ENCODE measurements around the gene DHRS4L2. TPM values are rescaled to one million over a fixed set of nuclear protein-coding genes. Genes with fewer than 3 reads are reported as not detected.
"Not testable (repeated sequence)": the region's sequence is repeated elsewhere in the genome, so short reads cannot be mapped to it uniquely, and the experiment has no call there.

The DHRS4L2 gene
- total and polyA plus RNA-seq, 2 donors (not counting 3 experiments of a cell fraction or from before 2014, with no cell fraction given), result 18.2 to 18.5 TPM

DNA sequence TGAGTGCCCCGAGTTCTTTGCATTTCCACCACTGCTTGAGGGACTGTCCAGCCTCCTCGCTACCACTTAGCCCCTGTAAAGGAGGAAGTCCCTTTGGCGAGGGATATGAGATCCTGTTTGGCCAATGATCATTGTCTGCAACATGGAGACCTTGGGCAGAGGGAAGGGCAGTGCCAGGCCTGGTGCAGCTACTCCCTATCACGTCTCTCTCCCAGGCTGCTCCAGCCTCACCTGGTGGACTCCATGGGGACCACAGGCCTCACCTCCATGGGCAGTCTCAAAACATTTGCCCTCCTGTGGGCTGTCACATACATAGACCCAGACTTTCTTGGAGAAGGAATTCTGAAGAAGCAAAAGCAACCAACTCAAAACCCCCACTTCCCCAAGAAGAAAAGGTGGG lies 47.0 kb downstream of the DHRS4L2 start:
- POLR2A ChIA-PET; H3K9me1 ChIP-seq (replicated peaks; ENCODE audit: control insufficient read depth, extremely low read depth, insufficient read depth, low read length); H3K9me3 ChIP-seq (replicated peaks; ENCODE audit: control insufficient read depth, insufficient read depth, low read length); H4K20me1 ChIP-seq (replicated peaks; ENCODE audit: control insufficient read depth, extremely low read depth, insufficient read depth, low read length); dilution Hi-C loops (cut with MboI; ENCODE audit: extremely low pct_ligation_motif_present, low sequenced_read_pairs); H3K36me3 ChIP-seq (ENCODE audit: control insufficient read depth in 2 of 2, extremely low read depth in 1 of 2, insufficient read depth in 2 of 2, low read length in 2 of 2); H3K27me3 ChIP-seq (ENCODE audit: control insufficient read depth in 2 of 2, insufficient read depth in 2 of 2, low read length in 2 of 2); BruUV-seq (replicated peaks); FAIRE-seq; H3K27ac ChIP-seq (ENCODE audit: insufficient read depth, low read depth, low read length); H3K9ac ChIP-seq (replicated peaks; ENCODE audit: extremely low read depth, insufficient read depth, low read length); H3K4me1 ChIP-seq (ENCODE audit: control insufficient read depth, extremely low read depth, insufficient read depth, low read length); DNase-seq (ENCODE audit: low read depth, low spot score); H3K79me2 ChIP-seq (ENCODE audit: control insufficient read depth, insufficient read depth, low read length): not testable (repeated sequence)
- intact Hi-C loops (cut with micrococcal nuclease), result loop anchor here (1.0 to 5.0 kb wide), 3 partner anchors 21 to 63 kb away; partner anchors contain the start of gene DHRS4L2
- H2AFZ ChIP-seq (ENCODE audit: low read depth, low read length), result peak overlapping the region; percentile 82
- peak overlapping the region in 2 of 3 experiments; percentile 33 to 42 for H3K4me3 ChIP-seq (replicated peaks in 1 of 3; ENCODE audit: insufficient read depth in 1 of 3, low read depth in 1 of 3, low read length in 3 of 3)
- H3K4me2 ChIP-seq (ENCODE audit: insufficient read depth, low read length), result peak overlapping the region; percentile 58
- CTCF ChIA-PET, result interaction anchor here (0.8 to 1.1 kb wide), 7 partner anchors 16 to 58 kb away, joined by 3 to 5 read pairs (median 3); partner anchors contain the start of genes CARMIL3, DHRS4L2 and PCK2

DNA sequence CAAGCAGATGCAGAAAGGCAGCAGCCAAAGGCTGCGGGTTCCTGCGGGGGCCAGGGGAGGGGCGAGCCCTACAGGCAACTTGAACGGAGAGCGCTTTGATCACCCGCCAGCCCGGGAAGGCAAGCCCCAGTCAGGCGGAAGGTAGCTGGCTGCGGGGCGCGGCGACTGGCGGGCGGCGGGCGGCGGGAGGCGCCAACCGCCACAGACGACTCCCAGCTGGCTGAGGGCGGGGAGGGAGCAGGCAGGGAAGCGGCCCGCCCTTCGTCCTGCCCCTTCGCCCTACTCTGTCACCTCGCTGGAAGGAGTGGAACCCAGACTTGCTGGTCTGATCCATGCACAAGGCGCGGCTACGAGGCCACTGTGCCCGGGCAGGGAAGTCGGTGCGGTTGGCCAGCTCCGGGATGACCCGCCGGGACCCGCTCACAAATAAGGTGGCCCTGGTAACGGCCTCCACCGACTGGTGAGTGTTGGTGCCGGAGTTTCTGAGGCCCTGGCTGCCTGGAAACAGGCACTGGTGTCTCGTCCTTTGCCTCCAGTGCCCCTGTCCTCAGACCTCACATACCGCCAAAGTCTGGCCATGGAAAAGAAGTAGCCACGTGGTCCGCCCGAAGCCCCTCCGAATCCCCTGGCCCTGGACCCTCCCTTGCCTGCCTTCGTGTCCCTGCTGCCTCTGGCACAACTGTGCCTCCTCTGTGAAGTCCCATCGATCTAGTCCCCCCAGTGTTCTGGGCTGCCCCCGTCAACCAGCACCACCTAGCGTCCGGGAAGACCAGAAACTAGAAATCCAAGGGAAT lies 47.6 kb downstream of the DHRS4L2 start:
- Histone ChIP-seq H3K36me3 (ENCODE audit: control insufficient read depth in 2 of 2, extremely low read depth in 1 of 2, insufficient read depth in 2 of 2, low read length in 2 of 2) (no peaks in the 10 kb centered on the region), H3K27ac (ENCODE audit: insufficient read depth, low read depth, low read length) (peak overlapping the region; percentile 15), H3K9me3 (replicated peaks; ENCODE audit: control insufficient read depth, insufficient read depth, low read length) (peaks cover 2% of the 10 kb centered on the region), H3K27me3 (ENCODE audit: control insufficient read depth in 2 of 2, insufficient read depth in 2 of 2, low read length in 2 of 2) (no peaks in the 10 kb centered on the region), H3K4me3 (replicated peaks in 1 of 3; ENCODE audit: insufficient read depth in 1 of 3, low read depth in 1 of 3, low read length in 3 of 3) (peak overlapping the region; percentile 12 to 42 (median 33)), H3K9me1 (replicated peaks; ENCODE audit: control insufficient read depth, extremely low read depth, insufficient read depth, low read length) (no peaks in the 10 kb centered on the region), H3K9ac (replicated peaks; ENCODE audit: extremely low read depth, insufficient read depth, low read length) (peak overlapping the region; percentile 2), H3K4me2 (ENCODE audit: insufficient read depth, low read length) (peak overlapping the region; percentile 58), H3K4me1 (ENCODE audit: control insufficient read depth, extremely low read depth, insufficient read depth, low read length) (no peaks in the 10 kb centered on the region), H4K20me1 (replicated peaks; ENCODE audit: control insufficient read depth, extremely low read depth, insufficient read depth, low read length) (no peaks in the 10 kb centered on the region), H3K79me2 (ENCODE audit: control insufficient read depth, insufficient read depth, low read length) (no peaks in the 10 kb centered on the region), H2AFZ (ENCODE audit: low read depth, low read length) (peak overlapping the region; percentile 82)
- intact Hi-C loops (cut with micrococcal nuclease), result loop anchor here (1.0 to 5.0 kb wide), 3 partner anchors 22 to 64 kb away; partner anchors contain the start of gene DHRS4L2
- peak; percentile 77 for DNase-seq (ENCODE audit: low read depth, low spot score)
- peak; percentile 96 for FAIRE-seq
- no TSS peak for BruUV-seq (replicated peaks)
- dilution Hi-C loops (cut with MboI; ENCODE audit: extremely low pct_ligation_motif_present, low sequenced_read_pairs), result no loop called here
- CTCF ChIA-PET, result interaction anchor here (0.8 to 1.1 kb wide), 7 partner anchors 15 to 59 kb away, joined by 3 to 5 read pairs (median 3); partner anchors contain the start of genes CARMIL3, DHRS4L2 and PCK2
- TF ChIP-seq POLR2A (IDR thresholded peaks at IDR 0.05; ENCODE audit: low read depth, low read length) (peak; percentile 54), EZH2 (IDR thresholded peaks at IDR 0.05; ENCODE audit: borderline replicate concordance, low read depth, low read length, severe bottlenecking) (no peak), POLR2AphosphoS5 (IDR thresholded peaks at IDR 0.05; ENCODE audit: insufficient read depth, low read depth, low read length) (no peak)
- TF ChIP-seq, protein P1, sequence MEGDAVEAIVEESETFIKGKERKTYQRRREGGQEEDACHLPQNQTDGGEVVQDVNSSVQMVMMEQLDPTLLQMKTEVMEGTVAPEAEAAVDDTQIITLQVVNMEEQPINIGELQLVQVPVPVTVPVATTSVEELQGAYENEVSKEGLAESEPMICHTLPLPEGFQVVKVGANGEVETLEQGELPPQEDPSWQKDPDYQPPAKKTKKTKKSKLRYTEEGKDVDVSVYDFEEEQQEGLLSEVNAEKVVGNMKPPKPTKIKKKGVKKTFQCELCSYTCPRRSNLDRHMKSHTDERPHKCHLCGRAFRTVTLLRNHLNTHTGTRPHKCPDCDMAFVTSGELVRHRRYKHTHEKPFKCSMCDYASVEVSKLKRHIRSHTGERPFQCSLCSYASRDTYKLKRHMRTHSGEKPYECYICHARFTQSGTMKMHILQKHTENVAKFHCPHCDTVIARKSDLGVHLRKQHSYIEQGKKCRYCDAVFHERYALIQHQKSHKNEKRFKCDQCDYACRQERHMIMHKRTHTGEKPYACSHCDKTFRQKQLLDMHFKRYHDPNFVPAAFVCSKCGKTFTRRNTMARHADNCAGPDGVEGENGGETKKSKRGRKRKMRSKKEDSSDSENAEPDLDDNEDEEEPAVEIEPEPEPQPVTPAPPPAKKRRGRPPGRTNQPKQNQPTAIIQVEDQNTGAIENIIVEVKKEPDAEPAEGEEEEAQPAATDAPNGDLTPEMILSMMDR (IDR thresholded peaks at IDR 0.05; ENCODE audit: extremely low read depth in 1 of 2, insufficient read depth in 1 of 2, low read depth in 1 of 2, low read length in 2 of 2), result peak; percentile 67 to 75
- POLR2A ChIA-PET, result no interaction called here

DNA sequence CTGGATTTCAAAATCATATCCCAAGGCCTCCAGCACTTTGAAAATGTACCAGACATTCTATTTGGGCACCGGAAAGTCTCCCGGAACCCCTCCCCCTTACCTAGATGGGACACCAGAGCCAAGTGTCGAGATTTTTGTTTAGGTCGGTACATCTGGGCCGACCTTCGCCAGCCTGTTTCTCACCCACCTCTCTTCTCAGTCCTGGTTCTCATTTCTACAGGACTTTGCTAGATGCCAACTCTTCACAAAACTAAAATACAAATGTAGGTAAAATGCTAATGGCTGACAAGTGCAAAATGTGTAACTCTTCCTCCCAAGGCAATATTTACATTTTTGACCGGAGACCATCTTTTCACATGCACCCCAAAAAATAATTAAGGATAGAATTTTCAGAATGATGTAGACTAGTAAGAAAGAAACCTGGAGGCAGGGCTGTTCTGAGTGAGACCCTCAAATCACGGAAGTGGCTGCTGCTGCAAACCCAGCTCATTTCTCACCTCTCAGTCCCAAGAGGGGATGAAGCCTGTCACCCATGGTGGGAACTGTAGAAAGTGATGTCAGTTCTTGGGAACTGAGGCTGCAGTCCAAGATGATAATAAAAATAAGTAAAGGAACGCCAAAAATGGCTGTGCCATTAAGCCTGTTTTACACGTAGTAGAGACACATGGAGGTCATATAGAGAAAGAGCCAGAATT lies 48.4 kb downstream of the DHRS4L2 start:
- dilution Hi-C loops (cut with MboI; ENCODE audit: extremely low pct_ligation_motif_present, low sequenced_read_pairs); H3K9me3 ChIP-seq (replicated peaks; ENCODE audit: control insufficient read depth, insufficient read depth, low read length); CTCF ChIA-PET; BruUV-seq (replicated peaks); H3K36me3 ChIP-seq (ENCODE audit: control insufficient read depth in 2 of 2, extremely low read depth in 1 of 2, insufficient read depth in 2 of 2, low read length in 2 of 2); H3K4me1 ChIP-seq (ENCODE audit: control insufficient read depth, extremely low read depth, insufficient read depth, low read length); POLR2A ChIA-PET; H3K27me3 ChIP-seq (ENCODE audit: control insufficient read depth in 2 of 2, insufficient read depth in 2 of 2, low read length in 2 of 2); H4K20me1 ChIP-seq (replicated peaks; ENCODE audit: control insufficient read depth, extremely low read depth, insufficient read depth, low read length); DNase-seq (ENCODE audit: low read depth, low spot score); H3K27ac ChIP-seq (ENCODE audit: insufficient read depth, low read depth, low read length); H3K9me1 ChIP-seq (replicated peaks; ENCODE audit: control insufficient read depth, extremely low read depth, insufficient read depth, low read length); H3K79me2 ChIP-seq (ENCODE audit: control insufficient read depth, insufficient read depth, low read length): not testable (repeated sequence)
- intact Hi-C loops (cut with micrococcal nuclease), result loop anchor here (1.0 to 5.0 kb wide), 3 partner anchors 23 to 65 kb away; partner anchors contain the start of gene DHRS4L2
- peak; percentile 79 for FAIRE-seq
- Histone ChIP-seq H2AFZ (ENCODE audit: low read depth, low read length) (peak overlapping the region; percentile 82), H3K9ac (replicated peaks; ENCODE audit: extremely low read depth, insufficient read depth, low read length) (peak overlapping the region; percentile 2), H3K4me2 (ENCODE audit: insufficient read depth, low read length) (peak overlapping the region; percentile 58), H3K4me3 (replicated peaks in 1 of 3; ENCODE audit: insufficient read depth in 1 of 3, low read depth in 1 of 3, low read length in 3 of 3) (peak overlapping the region in 2 of 3 experiments; percentile 33 to 42)
